IMR-90 (cell line): ENCODE results near the gene PARVG. TPM values are rescaled to one million over a fixed set of nuclear protein-coding genes. Genes with fewer than 3 reads are reported as not detected.

Experiments
- ATAC-seq: fragments of 200-7000 bp; cut with Tn5 transposase; 2 replicates; pipeline ENCODE4 v1.9.1; 2020; ENCODE audit warnings: low read depth, mild to moderate bottlenecking, moderate library complexity
- BruUV-seq: library from RNA; stranded (reverse); fragments of 400-500 nt; replicated peaks from 2 replicates; lab custom pipeline; 2021; lab: Mats Ljungman, UMichigan
- CTCF ChIA-PET: fragments of 300-600 bp; formaldehyde crosslinking; extraction: SDS; loops from one replicate; lab custom pipeline; 2021; ENCODE audit warnings: antibody characterized with exemption; lab: Yijun Ruan, JAX
- POLR2A ChIA-PET: fragments of 300-600 bp; sonication (Branson Sonifier 250); formaldehyde crosslinking; loops from one replicate; lab custom pipeline; 2022; ENCODE audit warnings: antibody characterized with exemption; ENCODE audit not compliant: unreplicated experiment; lab: Charles Lee
- DNase-seq: peaks from one replicate; pipeline ENCODE4 v3.0.0; 2013
- H2AFZ ChIP-seq: replicated peaks from 2 replicates; pipeline ENCODE3; 2013; ENCODE audit warnings: low read length, mild to moderate bottlenecking; ENCODE audit not compliant: poor library complexity
- H2AK5ac ChIP-seq: 2 replicates; pipeline ENCODE4 v1.6.1; 2013; ENCODE audit warnings: low read depth, low read length, inconsistent platforms
- H2AK9ac ChIP-seq: replicated peaks from 2 replicates; pipeline ENCODE3; 2013; ENCODE audit warnings: mild to moderate bottlenecking, low read depth, low read length, moderate library complexity; ENCODE audit not compliant: poor library complexity
- H2BK120ac ChIP-seq: 2 replicates; pipeline ENCODE4 v1.6.1; 2013; ENCODE audit warnings: low read depth, low read length, inconsistent platforms
- H2BK15ac ChIP-seq: 3 replicates; pipeline ENCODE4 v1.6.1; 2013; ENCODE audit warnings: low read depth, low read length, inconsistent platforms
- H2BK20ac ChIP-seq: 2 replicates; pipeline ENCODE4 v1.6.1; 2013; ENCODE audit warnings: low read depth, mild to moderate bottlenecking, inconsistent platforms, low read length, moderate library complexity
- H2BK5ac ChIP-seq: 2 replicates; pipeline ENCODE4 v1.6.1; 2013; ENCODE audit warnings: mild to moderate bottlenecking, low read depth, low read length, inconsistent platforms; ENCODE audit not compliant: poor library complexity, severe bottlenecking
- H3K14ac ChIP-seq: replicated peaks from 2 replicates; pipeline ENCODE4 v1.6.1; 2013; ENCODE audit warnings: low read depth, low read length, inconsistent platforms
- H3K18ac ChIP-seq: 2 replicates; pipeline ENCODE4 v1.6.1; 2013; ENCODE audit warnings: low read depth, low read length, control low read depth
- H3K23ac ChIP-seq: 2 replicates; pipeline ENCODE4 v1.6.1; 2013; ENCODE audit warnings: low read depth, low read length, inconsistent platforms
- H3K27ac ChIP-seq: 2 replicates; pipeline ENCODE4 v1.5.1; 2013; ENCODE audit warnings: mild to moderate bottlenecking, control low read depth, low read length; ENCODE audit not compliant: insufficient read depth
- H3K27me3 ChIP-seq: 2 replicates; pipeline ENCODE4 v1.6.1; 2013; ENCODE audit warnings: low read length; ENCODE audit not compliant: control insufficient read depth, insufficient read depth
- H3K36me3 ChIP-seq: 2 replicates; pipeline ENCODE4 v1.6.1; 2013; ENCODE audit warnings: low read length, mixed read lengths; ENCODE audit not compliant: control insufficient read depth, insufficient read depth
- H3K4ac ChIP-seq: 2 replicates; pipeline ENCODE4 v1.6.1; 2013; ENCODE audit warnings: low read depth, low read length, inconsistent platforms
- H3K4me1 ChIP-seq: 2 replicates; pipeline ENCODE4 v1.6.1; 2013; ENCODE audit warnings: low read length, mixed read lengths; ENCODE audit not compliant: control insufficient read depth, insufficient read depth
- H3K4me2 ChIP-seq: 2 replicates; pipeline ENCODE4 v1.6.1; 2013; ENCODE audit warnings: low read depth, mild to moderate bottlenecking, control low read depth, low read length, moderate library complexity
- H3K4me3 ChIP-seq: 2 replicates; pipeline ENCODE4 v1.5.1; 2013; ENCODE audit warnings: low read depth, mild to moderate bottlenecking, control low read depth, low read length, moderate library complexity; ENCODE audit not compliant: insufficient read depth
- H3K56ac ChIP-seq: 2 replicates; pipeline ENCODE4 v1.6.1; 2013; ENCODE audit warnings: low read length, inconsistent platforms; ENCODE audit not compliant: insufficient read depth; ENCODE audit errors: extremely low read depth
- H3K79me1 ChIP-seq, 2 experiments: 2 replicates each; pipeline ENCODE4 v1.6.1; 2013; ENCODE audit warnings: low read length in 2 of 2, inconsistent platforms in 1 of 2, low read depth in 1 of 2
- H3K9ac ChIP-seq: 2 replicates; pipeline ENCODE4 v1.6.1; 2013; ENCODE audit warnings: low read depth, low read length, control low read depth
- H3K9me1 ChIP-seq: 2 replicates; pipeline ENCODE4 v1.6.1; 2013; ENCODE audit warnings: low read length, inconsistent platforms; ENCODE audit not compliant: insufficient read depth
- H3K9me3 ChIP-seq: 2 replicates; pipeline ENCODE4 v1.6.1; 2013; ENCODE audit warnings: low read length; ENCODE audit not compliant: control insufficient read depth, insufficient read depth
- H4K20me1 ChIP-seq: 2 replicates; pipeline ENCODE4 v1.6.1; 2013; ENCODE audit warnings: low read length, inconsistent platforms; ENCODE audit not compliant: insufficient read depth
- H4K5ac ChIP-seq: 2 replicates; pipeline ENCODE4 v1.6.1; 2013; ENCODE audit warnings: mild to moderate bottlenecking, low read depth, low read length, control low read depth
- H4K8ac ChIP-seq, 2 experiments: 2 replicates each; pipeline ENCODE4 v1.6.1; 2013; ENCODE audit warnings: low read depth in 2 of 2, low read length in 2 of 2, control low read depth in 1 of 2, inconsistent platforms in 1 of 2
- H4K91ac ChIP-seq: 2 replicates; pipeline ENCODE4 v1.6.1; 2013; ENCODE audit warnings: low read depth, low read length, inconsistent platforms; ENCODE audit not compliant: insufficient read depth
- BHLHE40 ChIP-seq: fragments of 150-350 bp; IDR thresholded peaks from 2 replicates; pipeline ENCODE4 v1.6.1; 2016; ENCODE audit warnings: mild to moderate bottlenecking, low read depth, low read length
- CEBPB ChIP-seq: IDR thresholded peaks from 2 replicates; pipeline ENCODE4 v1.6.1; 2012; ENCODE audit warnings: low read depth, low read length, improper control_type of control experiment
- CHD1 ChIP-seq: IDR thresholded peaks from 2 replicates; pipeline ENCODE4 v1.6.1; 2012; ENCODE audit warnings: low read depth, low read length, improper control_type of control experiment
- FOS ChIP-seq: fragments of 150-350 bp; IDR thresholded peaks from 2 replicates; pipeline ENCODE4 v1.6.1; 2016; ENCODE audit warnings: low read depth, low read length
- MAFK ChIP-seq: IDR thresholded peaks from 2 replicates; pipeline ENCODE4 v1.6.1; 2012; ENCODE audit warnings: low read depth, low read length, improper control_type of control experiment
- MAZ ChIP-seq: IDR thresholded peaks from 2 replicates; pipeline ENCODE4 v1.6.1; 2012; ENCODE audit warnings: low read depth, mild to moderate bottlenecking, low read length, improper control_type of control experiment, moderate library complexity, borderline replicate concordance
- MXI1 ChIP-seq: IDR thresholded peaks from 2 replicates; pipeline ENCODE4 v1.6.1; 2012; ENCODE audit warnings: low read depth, mild to moderate bottlenecking, low read length, moderate library complexity, borderline replicate concordance
- POLR2A ChIP-seq: IDR thresholded peaks from 2 replicates; pipeline ENCODE4 v1.6.1; 2012; ENCODE audit warnings: mild to moderate bottlenecking, low read depth, low read length
- RAD21 ChIP-seq: IDR thresholded peaks from 2 replicates; pipeline ENCODE4 v1.6.1; 2012; ENCODE audit warnings: low read length, improper control_type of control experiment
- RCOR1 ChIP-seq: IDR thresholded peaks from 2 replicates; pipeline ENCODE4 v1.6.1; 2012; ENCODE audit warnings: mild to moderate bottlenecking, low read length, improper control_type of control experiment; ENCODE audit not compliant: insufficient replicate concordance
- RFX5 ChIP-seq: IDR thresholded peaks from 2 replicates; pipeline ENCODE4 v1.8.0; 2012; ENCODE audit warnings: low read depth, mild to moderate bottlenecking, low read length, moderate library complexity
- SMC3 ChIP-seq: fragments of 150-350 bp; IDR thresholded peaks from 2 replicates; pipeline ENCODE4 v1.6.1; 2016; ENCODE audit warnings: low read depth, mild to moderate bottlenecking, antibody characterized with exemption, low read length, moderate library complexity
- WGBS, 2 experiments: methylation state at CpG; one replicate each; pipeline versions ENCODE4 v1.1.5 to v1.1.7; 2013; ENCODE audit warnings: missing lambda C conversion rate in 2 of 2; ENCODE audit not compliant: insufficient read length in 1 of 2; ENCODE audit errors: extremely low coverage in 2 of 2; 5-methylcytosine and 5-hydroxymethylcytosine counted together
- dilution Hi-C: fragments of 300-500 bp; cut with HindIII; formaldehyde crosslinking; loops from one replicate; pipeline ENCODE4 v1.14.3; 2018; ENCODE audit warnings: low sequenced_read_pairs; ENCODE audit not compliant: unreplicated experiment
- in situ Hi-C: fragments of 300-500 bp; cut with MboI; formaldehyde crosslinking; loops from 3 replicates; pipeline ENCODE4 v1.14.3; 2019; ENCODE audit warnings: low sequenced_read_pairs, inconsistent platforms, mixed read lengths
- intact Hi-C: fragments of 100-400 bp; cut with micrococcal nuclease; formaldehyde crosslinking; loops from 2 replicates; pipeline ENCODE4 v1.10.0; 2022
- polyA plus RNA-seq, 3 experiments: library from polyadenylated mRNA; depleted of rRNA; stranded (reverse); fragments of >200 nt; gene quantifications; 2 replicates each; pipeline ENCODE4 v1.2.3, GENCODE V29; 2012; ENCODE audit warnings: low replicate concordance in 1 of 3
- total RNA-seq: library from RNA; depleted of rRNA; stranded (reverse); fragments of >200 nt; gene quantifications from 2 replicates; pipeline ENCODE4 v1.2.3, GENCODE V29; 2012
- TF ChIP-seq, protein P1 (sequence below): fragments of 150-350 bp; IDR thresholded peaks from 2 replicates; pipeline ENCODE4 v1.6.1; 2016; ENCODE audit warnings: low read depth, mild to moderate bottlenecking, low read length, moderate library complexity, borderline replicate concordance
- TF ChIP-seq, protein P2 (sequence below): fragments of 150-350 bp; IDR thresholded peaks from 2 replicates; pipeline ENCODE4 v1.6.1; 2017; ENCODE audit warnings: mild to moderate bottlenecking, antibody characterized with exemption, low read length, low read depth
- TF ChIP-seq, protein P3 (sequence below): conservative IDR thresholded peaks from 2 replicates; pipeline ENCODE4 v1.5.1; 2012; ENCODE audit warnings: mild to moderate bottlenecking, low read depth, low read length, improper control_type of control experiment

PARVG gene
- total and polyA plus RNA-seq, 2 of the 4 experiments (the other 2 are of a cell fraction), result not detected

DNA sequence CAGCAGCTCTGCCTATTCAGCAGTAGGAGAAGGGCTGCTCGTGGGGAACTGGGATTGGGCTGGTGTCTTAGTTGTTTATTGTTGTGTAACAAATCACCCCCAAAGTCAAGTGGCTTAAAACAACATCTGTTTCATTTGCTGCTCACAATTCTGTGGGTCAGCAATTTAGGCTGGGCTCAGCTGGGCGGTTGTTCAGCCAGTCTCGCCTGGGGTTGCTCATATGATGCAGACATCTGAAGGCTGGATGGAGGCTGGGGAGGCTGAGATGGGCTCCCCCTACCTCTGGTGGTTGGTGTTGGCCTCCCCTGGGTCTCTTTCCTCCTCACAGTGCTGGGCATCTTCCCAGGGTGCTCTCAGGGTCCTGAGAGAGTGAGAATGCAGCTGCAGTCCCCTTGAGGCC, 43.3 kb upstream of the PARVG start:
- Histone ChIP-seq H2BK15ac (no peak overlapping the region), H3K79me1 (no peaks in the 10 kb centered on the region; a peak in 1 of 4 replicates), H3K23ac (no peak overlapping the region), H3K9ac (no peak overlapping the region), H4K5ac (no peak overlapping the region), H3K4ac (no peak overlapping the region), H3K4me3 (no peak overlapping the region), H2AK5ac (no peak overlapping the region), H3K9me1 (0 out of 2 replicates have a peak, but pooled peaks cover 3% of the 10 kb centered on the region), H2BK20ac (no peak overlapping the region), H4K20me1 (no peaks in the 10 kb centered on the region), H3K14ac (no peak overlapping the region), H4K8ac (no peak overlapping the region), H3K27ac (no peak overlapping the region), H3K18ac (no peak overlapping the region), H2BK5ac (no peak overlapping the region), H2AFZ (no peak overlapping the region), H2BK120ac (no peak overlapping the region), H3K36me3 (peaks cover 24% of the 10 kb centered on the region), H3K4me1 (no peaks in the 10 kb centered on the region), H3K56ac (no peak overlapping the region), H3K9me3 (peaks cover 18% of the 10 kb centered on the region), H4K91ac (no peak overlapping the region), H2AK9ac (no peak overlapping the region), H3K4me2 (no peak overlapping the region), H3K27me3 (no peaks in the 10 kb centered on the region)
- ATAC-seq (no peak), DNase-seq (no peak)
- CTCF ChIA-PET, result no interaction called here
- intact Hi-C loops, result no loop called here
- no TSS peak for BruUV-seq
- TF ChIP-seq MAFK (no peak), POLR2A (no peak), CHD1 (no peak), SMC3 (no peak), BHLHE40 (no peak), FOS (no peak), RCOR1 (no peak), RFX5 (no peak), MAZ (no peak), MXI1 (no peak), RAD21 (no peak), CEBPB (no peak)
- TF ChIP-seq, protein P1, sequence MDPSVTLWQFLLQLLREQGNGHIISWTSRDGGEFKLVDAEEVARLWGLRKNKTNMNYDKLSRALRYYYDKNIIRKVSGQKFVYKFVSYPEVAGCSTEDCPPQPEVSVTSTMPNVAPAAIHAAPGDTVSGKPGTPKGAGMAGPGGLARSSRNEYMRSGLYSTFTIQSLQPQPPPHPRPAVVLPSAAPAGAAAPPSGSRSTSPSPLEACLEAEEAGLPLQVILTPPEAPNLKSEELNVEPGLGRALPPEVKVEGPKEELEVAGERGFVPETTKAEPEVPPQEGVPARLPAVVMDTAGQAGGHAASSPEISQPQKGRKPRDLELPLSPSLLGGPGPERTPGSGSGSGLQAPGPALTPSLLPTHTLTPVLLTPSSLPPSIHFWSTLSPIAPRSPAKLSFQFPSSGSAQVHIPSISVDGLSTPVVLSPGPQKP, result no peak
- TF ChIP-seq, protein P2, sequence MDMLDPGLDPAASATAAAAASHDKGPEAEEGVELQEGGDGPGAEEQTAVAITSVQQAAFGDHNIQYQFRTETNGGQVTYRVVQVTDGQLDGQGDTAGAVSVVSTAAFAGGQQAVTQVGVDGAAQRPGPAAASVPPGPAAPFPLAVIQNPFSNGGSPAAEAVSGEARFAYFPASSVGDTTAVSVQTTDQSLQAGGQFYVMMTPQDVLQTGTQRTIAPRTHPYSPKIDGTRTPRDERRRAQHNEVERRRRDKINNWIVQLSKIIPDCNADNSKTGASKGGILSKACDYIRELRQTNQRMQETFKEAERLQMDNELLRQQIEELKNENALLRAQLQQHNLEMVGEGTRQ, result no peak
- TF ChIP-seq, protein P3, sequence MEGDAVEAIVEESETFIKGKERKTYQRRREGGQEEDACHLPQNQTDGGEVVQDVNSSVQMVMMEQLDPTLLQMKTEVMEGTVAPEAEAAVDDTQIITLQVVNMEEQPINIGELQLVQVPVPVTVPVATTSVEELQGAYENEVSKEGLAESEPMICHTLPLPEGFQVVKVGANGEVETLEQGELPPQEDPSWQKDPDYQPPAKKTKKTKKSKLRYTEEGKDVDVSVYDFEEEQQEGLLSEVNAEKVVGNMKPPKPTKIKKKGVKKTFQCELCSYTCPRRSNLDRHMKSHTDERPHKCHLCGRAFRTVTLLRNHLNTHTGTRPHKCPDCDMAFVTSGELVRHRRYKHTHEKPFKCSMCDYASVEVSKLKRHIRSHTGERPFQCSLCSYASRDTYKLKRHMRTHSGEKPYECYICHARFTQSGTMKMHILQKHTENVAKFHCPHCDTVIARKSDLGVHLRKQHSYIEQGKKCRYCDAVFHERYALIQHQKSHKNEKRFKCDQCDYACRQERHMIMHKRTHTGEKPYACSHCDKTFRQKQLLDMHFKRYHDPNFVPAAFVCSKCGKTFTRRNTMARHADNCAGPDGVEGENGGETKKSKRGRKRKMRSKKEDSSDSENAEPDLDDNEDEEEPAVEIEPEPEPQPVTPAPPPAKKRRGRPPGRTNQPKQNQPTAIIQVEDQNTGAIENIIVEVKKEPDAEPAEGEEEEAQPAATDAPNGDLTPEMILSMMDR, result no peak
- dilution Hi-C loops, result no loop called here
- POLR2A ChIA-PET, result no interaction called here
- in situ Hi-C loops, result no loop called here
- WGBS, 2 experiments, result no CpG with 5 or more reads among the region's 3 CpGs
